Endodermal cell (in vitro differentiated cells): Measurements from ENCODE around the gene GSG1L2. TPM values are rescaled to one million over a fixed set of nuclear protein-coding genes. Genes with fewer than 3 reads are reported as not detected.
A peak's percentile ranks its signal among the peaks of the same experiment; 100 is the strongest.

Experiments used
- DNase-seq: peaks from one replicate; pipeline ENCODE4 v3.0.0-alpha.2; 2017
- H3K27ac ChIP-seq: 2 replicates; pipeline ENCODE4 v1.5.1; 2013; ENCODE audit warnings: mild to moderate bottlenecking, low read depth, low read length, moderate library complexity
- H3K27me3 ChIP-seq: 2 replicates; pipeline ENCODE4 v1.6.1; 2013; ENCODE audit warnings: mild to moderate bottlenecking, low read length, moderate library complexity; ENCODE audit not compliant: insufficient read depth, control insufficient read depth, poor library complexity, severe bottlenecking
- H3K36me3 ChIP-seq: 2 replicates; pipeline ENCODE4 v1.7.0; 2013; ENCODE audit warnings: mild to moderate bottlenecking, low read length, moderate library complexity; ENCODE audit not compliant: control insufficient read depth, insufficient read depth
- H3K4me1 ChIP-seq: one replicate; pipeline ENCODE4 v1.7.0; 2013; ENCODE audit warnings: low read length; ENCODE audit not compliant: control insufficient read depth, insufficient read depth
- H3K4me3 ChIP-seq: 2 replicates; pipeline ENCODE4 v1.5.1; 2013; ENCODE audit warnings: mild to moderate bottlenecking, low read length, moderate library complexity
- H3K9ac ChIP-seq: 2 replicates; pipeline ENCODE4 v1.6.1; 2013; ENCODE audit warnings: mild to moderate bottlenecking, low read length, moderate library complexity; ENCODE audit not compliant: poor library complexity, severe bottlenecking; ENCODE audit errors: extremely low read depth
- H3K9me3 ChIP-seq: 2 replicates; pipeline ENCODE4 v1.6.1; 2013; ENCODE audit warnings: mild to moderate bottlenecking, low read length, moderate library complexity; ENCODE audit not compliant: control insufficient read depth
- H3K27ac Mint-ChIP-seq: 2 replicates; pipeline ENCODE4 v1.8.0; 2020; ENCODE audit warnings: mixed read lengths
- H3K27me3 Mint-ChIP-seq: 2 replicates; pipeline ENCODE4 v1.8.0; 2021; ENCODE audit warnings: mild to moderate bottlenecking, mixed read lengths; ENCODE audit not compliant: insufficient read depth
- H3K36me3 Mint-ChIP-seq: 2 replicates; pipeline ENCODE4 v1.8.0; 2020; ENCODE audit warnings: low read depth, mixed read lengths
- H3K4me1 Mint-ChIP-seq: 2 replicates; pipeline ENCODE4 v1.8.0; 2020; ENCODE audit warnings: mixed read lengths
- H3K4me3 Mint-ChIP-seq: 2 replicates; pipeline ENCODE4 v1.8.0; 2020; ENCODE audit warnings: mild to moderate bottlenecking, moderate library complexity, mixed read lengths
- H3K9me3 Mint-ChIP-seq: 2 replicates; pipeline ENCODE4 v1.8.0; 2020; ENCODE audit warnings: mild to moderate bottlenecking, mixed read lengths
- WGBS, 2 experiments: methylation state at CpG; one replicate each; pipeline versions ENCODE4 v1.1.5 to v1.1.7; 2013; ENCODE audit warnings: missing lambda C conversion rate in 2 of 2, mixed read lengths in 1 of 2; ENCODE audit not compliant: insufficient coverage in 1 of 2, insufficient read length in 1 of 2; 5-methylcytosine and 5-hydroxymethylcytosine counted together
- total RNA-seq, 2 donors: library from RNA; stranded (reverse); fragmentation: NEBNext Ultra II Directional in 1 of 2; extraction: Animal tissue kit (Norgen Biotek cat#: 25700) in 1 of 2; gene quantifications; 2 replicates in 1 of 2; 3 replicates in 1 of 2; pipeline ENCODE4 v1.2.1, GENCODE V29; 2021
- TF ChIP-seq, protein P1 (sequence below): fragments of 200-600 bp; sonication (generic); conservative IDR thresholded peaks from 2 replicates; pipeline ENCODE4 v1.5.0; 2021; ENCODE audit warnings: antibody characterized with exemption, mild to moderate bottlenecking

GSG1L2 gene
- total RNA-seq, 2 donors from 2014 or later = not detected

DNA sequence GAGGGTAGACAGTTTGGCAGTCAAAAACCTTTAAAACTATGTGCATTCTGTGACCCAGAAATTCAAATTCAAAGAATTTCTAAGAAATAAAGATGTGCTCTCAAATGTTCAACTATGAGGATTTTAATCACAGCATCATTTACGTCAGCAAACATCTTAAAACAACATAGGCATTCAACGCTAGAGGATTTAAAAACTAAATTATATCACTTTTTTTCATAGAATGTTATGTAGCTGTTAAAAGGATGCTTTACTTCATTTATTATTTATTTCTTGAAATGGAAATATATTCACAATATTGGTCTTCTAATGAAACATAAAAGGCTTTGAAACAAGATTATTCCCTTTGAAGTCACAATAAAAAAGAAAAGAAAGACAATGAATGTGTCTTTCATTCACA lies 7.5 kb upstream of the GSG1L2 start:
- Histone ChIP-seq H3K4me3 (no peak overlapping the region), H3K27ac (no peak overlapping the region), H3K27me3 (no peaks in the 10 kb centered on the region), H3K9me3 (peaks cover 4% of the 10 kb centered on the region), H3K9ac (no peak overlapping the region), H3K4me1 (no peaks in the 10 kb centered on the region), H3K36me3 (no peaks in the 10 kb centered on the region)
- Mint-ChIP-seq H3K27ac (no peak overlapping the region), H3K4me3 (no peak overlapping the region), H3K36me3 (no peaks in the 10 kb centered on the region), H3K4me1 (no peaks in the 10 kb centered on the region), H3K9me3 (peaks cover 2% of the 10 kb centered on the region), H3K27me3 (peaks cover 6% of the 10 kb centered on the region)
- WGBS, 2 experiments = 100% methylated on average over 1 of the region's 2 CpGs; no CpG with 5 or more reads in 1 of the 2 experiments
- DNase-seq = no peak
- TF ChIP-seq, protein P1, sequence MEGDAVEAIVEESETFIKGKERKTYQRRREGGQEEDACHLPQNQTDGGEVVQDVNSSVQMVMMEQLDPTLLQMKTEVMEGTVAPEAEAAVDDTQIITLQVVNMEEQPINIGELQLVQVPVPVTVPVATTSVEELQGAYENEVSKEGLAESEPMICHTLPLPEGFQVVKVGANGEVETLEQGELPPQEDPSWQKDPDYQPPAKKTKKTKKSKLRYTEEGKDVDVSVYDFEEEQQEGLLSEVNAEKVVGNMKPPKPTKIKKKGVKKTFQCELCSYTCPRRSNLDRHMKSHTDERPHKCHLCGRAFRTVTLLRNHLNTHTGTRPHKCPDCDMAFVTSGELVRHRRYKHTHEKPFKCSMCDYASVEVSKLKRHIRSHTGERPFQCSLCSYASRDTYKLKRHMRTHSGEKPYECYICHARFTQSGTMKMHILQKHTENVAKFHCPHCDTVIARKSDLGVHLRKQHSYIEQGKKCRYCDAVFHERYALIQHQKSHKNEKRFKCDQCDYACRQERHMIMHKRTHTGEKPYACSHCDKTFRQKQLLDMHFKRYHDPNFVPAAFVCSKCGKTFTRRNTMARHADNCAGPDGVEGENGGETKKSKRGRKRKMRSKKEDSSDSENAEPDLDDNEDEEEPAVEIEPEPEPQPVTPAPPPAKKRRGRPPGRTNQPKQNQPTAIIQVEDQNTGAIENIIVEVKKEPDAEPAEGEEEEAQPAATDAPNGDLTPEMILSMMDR = no peak

DNA sequence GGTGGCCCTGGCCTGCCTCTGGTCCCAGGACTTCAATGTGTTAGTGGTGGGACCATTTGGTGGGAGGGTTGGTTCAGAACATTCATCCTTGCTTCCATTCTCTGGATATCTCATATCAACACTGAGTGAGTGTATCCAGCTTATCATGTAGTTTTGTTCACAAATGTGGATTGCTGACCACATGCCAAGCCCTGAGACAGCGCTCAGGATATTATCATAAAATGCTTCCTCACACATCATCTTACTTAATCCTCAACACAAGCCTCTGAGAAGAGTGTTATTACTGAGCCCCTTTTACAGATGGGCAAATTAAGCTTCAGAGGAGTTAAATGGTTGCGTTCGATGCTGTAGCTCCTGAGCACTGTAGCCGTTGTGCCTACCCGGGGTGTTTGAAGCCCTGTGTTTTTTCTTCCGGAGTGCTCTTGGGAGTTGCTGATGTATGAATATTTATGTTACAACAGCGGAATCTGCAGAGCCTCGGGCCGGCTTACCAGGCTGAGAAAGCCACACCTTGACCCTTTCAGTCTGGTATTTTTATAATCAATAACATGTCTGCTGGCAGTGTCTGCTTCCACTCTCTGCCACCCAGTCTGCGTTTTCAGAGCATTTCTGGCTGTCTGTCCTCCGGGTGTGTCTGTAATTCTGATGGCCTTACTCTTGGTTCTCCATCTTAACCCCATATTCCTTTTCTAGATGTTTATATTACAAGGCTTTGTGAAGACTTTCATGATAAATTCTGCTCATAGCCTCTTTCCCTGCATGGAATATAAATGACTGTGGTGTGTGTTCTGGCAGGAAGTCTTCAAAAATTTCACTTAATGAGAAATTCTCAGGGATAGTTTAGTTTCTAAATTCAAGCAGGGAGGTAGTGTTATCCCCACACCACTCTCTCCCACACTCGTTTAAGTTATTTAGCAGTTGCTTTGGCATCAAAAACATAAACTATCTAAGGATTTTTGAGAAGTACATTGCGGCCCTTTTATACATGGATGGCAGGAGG lies 6.7 kb upstream of the GSG1L2 start:
- TF ChIP-seq, protein P1 = no peak
- peaks cover 11% of the 10 kb centered on the region for H3K27me3 Mint-ChIP-seq
- H3K4me3 Mint-ChIP-seq = no peak overlapping the region
- H3K27ac Mint-ChIP-seq = no peak overlapping the region
- Histone ChIP-seq H3K9ac (no peak overlapping the region), H3K36me3 (no peaks in the 10 kb centered on the region), H3K4me3 (no peak overlapping the region), H3K27me3 (no peaks in the 10 kb centered on the region), H3K27ac (no peak overlapping the region), H3K4me1 (no peaks in the 10 kb centered on the region), H3K9me3 (peaks cover 1% of the 10 kb centered on the region)
- peak; percentile 19 for DNase-seq
- H3K4me1 Mint-ChIP-seq = no peaks in the 10 kb centered on the region
- no peaks in the 10 kb centered on the region for H3K36me3 Mint-ChIP-seq
- 92 to 94% methylated on average over 10 to 13 of the region's 13 CpGs for WGBS, 2 experiments
- no peaks in the 10 kb centered on the region for H3K9me3 Mint-ChIP-seq

DNA sequence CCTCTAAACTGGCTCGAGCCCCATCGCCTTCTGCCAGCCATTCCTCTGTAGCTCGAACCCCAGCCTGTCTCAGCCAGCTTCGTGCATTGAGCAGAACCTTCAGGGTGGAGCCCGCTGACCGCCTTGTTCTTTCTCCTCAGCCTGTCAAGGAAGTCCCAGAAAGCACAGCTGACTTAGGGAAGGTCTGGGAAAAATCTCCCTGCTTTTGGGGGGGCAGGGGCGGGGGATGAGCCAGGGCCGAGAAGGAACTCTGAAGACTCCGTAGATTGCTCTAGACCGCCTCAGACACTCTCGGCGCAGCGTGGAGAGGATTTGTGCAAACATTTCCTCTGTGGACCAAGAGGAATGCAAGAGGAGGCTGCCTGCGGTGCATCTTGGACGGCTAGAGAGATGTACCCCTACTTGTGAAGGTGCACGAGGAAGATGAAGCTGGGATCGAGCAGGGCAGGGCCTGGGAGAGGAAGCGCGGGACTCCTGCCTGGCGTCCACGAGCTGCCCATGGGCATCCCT lies 3.8 kb upstream of the GSG1L2 start, which contains the start of gene GLP2R:
GLP2R (plus strand) TSS at position 284 of the 510 bp plus-strand sequence; CDS start at position 424, 140 bp downstream.
- Histone ChIP-seq H3K4me3 (no peak within 1 kb of the TSS), H3K27ac (no peak within 1 kb of the TSS), H3K27me3 (no peaks in the 10 kb centered on the region), H3K4me1 (no peaks in the 10 kb centered on the region), H3K9me3 (no peaks in the 10 kb centered on the region), H3K9ac (no peak within 1 kb of the TSS), H3K36me3 (no peaks in the 10 kb centered on the region)
- Mint-ChIP-seq H3K9me3 (no peaks in the 10 kb centered on the region), H3K4me3 (no peak within 1 kb of the TSS), H3K4me1 (no peaks in the 10 kb centered on the region), H3K36me3 (no peaks in the 10 kb centered on the region), H3K27me3 (peaks cover 15% of the 10 kb centered on the region), H3K27ac (no peak within 1 kb of the TSS)
- TF ChIP-seq, protein P1 = no peak
- no peak for DNase-seq
- 88 to 94% methylated on average over 9 to 21 of the region's 21 CpGs for WGBS, 2 experiments
